OCI-LY1 (cell line): ENCODE measurements around the gene KRT24.

Source experiments
- EZH2 ChIP-seq: fragments of 200-600 bp; sonication (generic), shearing (Covaris generic); IDR thresholded peaks from 2 replicates; pipeline ENCODE4 v1.8.0; 2017; ENCODE audit warnings: borderline replicate concordance, mixed run types, mild to moderate bottlenecking, antibody characterized with exemption, low read length, moderate library complexity, mixed read lengths
- TF ChIP-seq, protein P1 (sequence below): fragments of 200-600 bp; sonication (generic), shearing (Covaris generic); IDR thresholded peaks from 2 replicates; pipeline ENCODE4 v1.5.1; 2017; ENCODE audit warnings: mild to moderate bottlenecking, antibody characterized with exemption, low read length, moderate library complexity, mixed read lengths

DNA sequence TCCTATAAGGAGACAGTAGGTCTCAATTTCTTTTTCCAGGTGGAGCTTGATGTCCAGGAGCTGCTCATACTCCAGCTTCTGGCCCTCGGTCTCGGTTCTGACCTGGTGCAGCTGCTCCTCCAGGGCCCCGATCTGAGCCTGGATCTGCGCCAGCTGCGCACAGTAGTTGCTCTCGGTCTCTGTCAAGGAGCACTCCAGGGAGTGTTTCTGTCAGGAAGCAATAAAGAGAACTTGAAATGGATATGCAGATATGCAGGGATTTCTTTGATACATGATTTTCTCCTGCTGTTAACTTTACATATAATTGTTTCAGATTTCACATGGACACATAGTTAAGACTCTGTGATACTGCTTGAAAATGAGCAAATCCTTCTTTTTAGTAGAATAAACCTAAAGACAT lies 46.8 kb upstream of the KRT24 start:
- TF ChIP-seq EZH2 = no peak
- TF ChIP-seq, protein P1, sequence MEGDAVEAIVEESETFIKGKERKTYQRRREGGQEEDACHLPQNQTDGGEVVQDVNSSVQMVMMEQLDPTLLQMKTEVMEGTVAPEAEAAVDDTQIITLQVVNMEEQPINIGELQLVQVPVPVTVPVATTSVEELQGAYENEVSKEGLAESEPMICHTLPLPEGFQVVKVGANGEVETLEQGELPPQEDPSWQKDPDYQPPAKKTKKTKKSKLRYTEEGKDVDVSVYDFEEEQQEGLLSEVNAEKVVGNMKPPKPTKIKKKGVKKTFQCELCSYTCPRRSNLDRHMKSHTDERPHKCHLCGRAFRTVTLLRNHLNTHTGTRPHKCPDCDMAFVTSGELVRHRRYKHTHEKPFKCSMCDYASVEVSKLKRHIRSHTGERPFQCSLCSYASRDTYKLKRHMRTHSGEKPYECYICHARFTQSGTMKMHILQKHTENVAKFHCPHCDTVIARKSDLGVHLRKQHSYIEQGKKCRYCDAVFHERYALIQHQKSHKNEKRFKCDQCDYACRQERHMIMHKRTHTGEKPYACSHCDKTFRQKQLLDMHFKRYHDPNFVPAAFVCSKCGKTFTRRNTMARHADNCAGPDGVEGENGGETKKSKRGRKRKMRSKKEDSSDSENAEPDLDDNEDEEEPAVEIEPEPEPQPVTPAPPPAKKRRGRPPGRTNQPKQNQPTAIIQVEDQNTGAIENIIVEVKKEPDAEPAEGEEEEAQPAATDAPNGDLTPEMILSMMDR = no peak
